CD14-positive monocyte (primary cell): ENCODE results near the gene HCN4. TPM values are rescaled to one million over a fixed set of nuclear protein-coding genes. Genes with fewer than 3 reads are reported as not detected.

Source experiments
- DNase-seq, 3 donors: peaks; one replicate each; pipeline ENCODE4 v3.0.0-alpha.2; 2011 to 2022
- H2AFZ ChIP-seq: 2 replicates; pipeline ENCODE4 v1.6.0; 2012; ENCODE audit warnings: mild to moderate bottlenecking, low read depth, low read length, inconsistent platforms; ENCODE audit not compliant: insufficient read depth, poor library complexity, severe bottlenecking
- H3K27ac ChIP-seq, 2 donors: 1 replicate in 1 of 2; 2 replicates in 1 of 2; pipeline ENCODE4 v1.5.1; 2012 to 2013; ENCODE audit warnings: low read length in 2 of 2, control low read depth in 1 of 2, inconsistent platforms in 1 of 2, low read depth in 1 of 2, mild to moderate bottlenecking in 1 of 2
- H3K27me3 ChIP-seq, 2 donors: one replicate each; pipeline versions ENCODE4 v1.6.0 to v1.6.1; 2011 to 2013; ENCODE audit warnings: low read length in 2 of 2; ENCODE audit not compliant: control insufficient read depth in 2 of 2, insufficient read depth in 2 of 2
- H3K36me3 ChIP-seq, 2 donors: replicated peaks in 1 of 2; 1 replicate in 1 of 2; 2 replicates in 1 of 2; pipeline versions ENCODE4 v1.5.1 to v1.6.1; 2012 to 2013; ENCODE audit warnings: low read length in 2 of 2, control low read depth in 1 of 2, inconsistent platforms in 1 of 2, mild to moderate bottlenecking in 1 of 2; ENCODE audit not compliant: insufficient read depth in 2 of 2, control insufficient read depth in 1 of 2
- H3K4me1 ChIP-seq, 2 donors: 1 replicate in 1 of 2; 2 replicates in 1 of 2; pipeline versions ENCODE4 v1.5.1 to v1.6.1; 2012 to 2013; ENCODE audit warnings: low read length in 2 of 2, control low read depth in 1 of 2, inconsistent platforms in 1 of 2, mild to moderate bottlenecking in 1 of 2, moderate library complexity in 1 of 2; ENCODE audit not compliant: insufficient read depth in 2 of 2, control insufficient read depth in 1 of 2
- H3K4me2 ChIP-seq: replicated peaks from 2 replicates; pipeline ENCODE3; 2012; ENCODE audit warnings: low read length, moderate library complexity, mild to moderate bottlenecking; ENCODE audit not compliant: poor library complexity, severe bottlenecking; ENCODE audit errors: extremely low read depth
- H3K4me3 ChIP-seq, 3 experiments: fragments of 200-600 bp in 1 of 3; sonication (generic) in 1 of 3; replicated peaks in 1 of 3; 1 replicate in 2 of 3; 2 replicates in 1 of 3; pipeline ENCODE4 v1.5.1; 2011 to 2013; ENCODE audit warnings: low read length in 3 of 3, mild to moderate bottlenecking in 3 of 3, control low read depth in 2 of 3, low read depth in 2 of 3, inconsistent platforms in 1 of 3, moderate library complexity in 1 of 3
- H3K79me2 ChIP-seq: 2 replicates; pipeline ENCODE4 v1.6.0; 2012; ENCODE audit warnings: mild to moderate bottlenecking, control low read depth, inconsistent platforms, low read length, moderate library complexity; ENCODE audit not compliant: insufficient read depth
- H3K9ac ChIP-seq: 2 replicates; pipeline ENCODE4 v1.6.0; 2017; ENCODE audit warnings: low read length, mild to moderate bottlenecking; ENCODE audit not compliant: insufficient read depth, poor library complexity, severe bottlenecking
- H3K9me3 ChIP-seq, 2 donors: replicated peaks in 1 of 2; 1 replicate in 1 of 2; 2 replicates in 1 of 2; pipeline versions ENCODE4 v1.5.1 to v1.6.1; 2012 to 2013; ENCODE audit warnings: low read length in 2 of 2, control low read depth in 1 of 2; ENCODE audit not compliant: control insufficient read depth in 1 of 2, insufficient read depth in 1 of 2
- H4K20me1 ChIP-seq: 2 replicates; pipeline ENCODE4 v1.6.0; 2012; ENCODE audit warnings: mild to moderate bottlenecking, low read length, control low read depth, moderate library complexity; ENCODE audit not compliant: insufficient read depth
- H3K27ac Mint-ChIP-seq, 7 donors: one replicate each; pipeline ENCODE4 v1.8.0; 2020; ENCODE audit warnings: mild to moderate bottlenecking in 7 of 7, mixed read lengths in 7 of 7, moderate library complexity in 6 of 7, inconsistent platforms in 2 of 7
- H3K27me3 Mint-ChIP-seq, 3 donors: one replicate each; pipeline ENCODE4 v1.8.0; 2021 to 2022; ENCODE audit warnings: low read depth in 3 of 3, mild to moderate bottlenecking in 3 of 3, mixed read lengths in 3 of 3, moderate library complexity in 3 of 3, inconsistent platforms in 1 of 3
- H3K36me3 Mint-ChIP-seq, 2 donors: one replicate each; pipeline ENCODE4 v1.8.0; 2020; ENCODE audit warnings: mixed read lengths in 2 of 2, inconsistent platforms in 1 of 2, mild to moderate bottlenecking in 1 of 2
- H3K4me1 Mint-ChIP-seq: one replicate; pipeline ENCODE4 v1.8.0; 2020; ENCODE audit warnings: mild to moderate bottlenecking, mixed read lengths
- H3K4me3 Mint-ChIP-seq, 2 donors: one replicate each; pipeline ENCODE4 v1.8.0; 2020; ENCODE audit warnings: mild to moderate bottlenecking in 2 of 2, mixed read lengths in 2 of 2, moderate library complexity in 1 of 2
- H3K9me3 Mint-ChIP-seq, 7 donors: one replicate each; pipeline ENCODE4 v1.8.0; 2020 to 2022; ENCODE audit warnings: mixed read lengths in 7 of 7, mild to moderate bottlenecking in 6 of 7, moderate library complexity in 6 of 7, inconsistent platforms in 2 of 7
- WGBS: methylation state at CpG from one replicate; pipeline ENCODE4 v1.1.5; 2013; ENCODE audit warnings: missing lambda C conversion rate; ENCODE audit not compliant: insufficient coverage; 5-methylcytosine and 5-hydroxymethylcytosine counted together
- intact Hi-C, 2 donors: fragments of 100-400 bp; cut with micrococcal nuclease; formaldehyde crosslinking; loops; one replicate each; pipeline versions ENCODE4 v1.15.0 to v1.15.1; 2023
- polyA plus RNA-seq, 3 donors: library from polyadenylated mRNA; depleted of rRNA in 1 of 3; unstranded in 2 of 3; stranded (reverse) in 1 of 3; fragments of 300-500 nt in 2 of 3; fragments of >200 nt in 1 of 3; fragmentation: Illumina TruSeq in 2 of 3; gene quantifications; 1 replicate in 2 of 3; 2 replicates in 1 of 3; pipeline ENCODE4 v1.2.3, GENCODE V29; 2012 to 2021
- TF ChIP-seq, protein P1 (sequence below): fragments of 200-600 bp; IDR thresholded peaks from one replicate; pipeline ENCODE4 v1.8.0; 2022; ENCODE audit warnings: antibody characterized with exemption, mild to moderate bottlenecking

HCN4 gene
- polyA plus RNA-seq, 3 donors = not detected

GRCh38 chr15:73319460-73320245 is 49.1 kb downstream of the HCN4 start:
- Histone ChIP-seq H3K79me2 (no peaks in the 10 kb centered on the region), H3K9me3 (no peaks in the 10 kb centered on the region), H3K4me1 (no peaks in the 10 kb centered on the region), H3K27ac (no peak overlapping the region), H4K20me1 (no peaks in the 10 kb centered on the region), H3K4me2 (no peak overlapping the region), H3K4me3 (no peak overlapping the region), H3K27me3 (peaks cover 0 to 42% of the 10 kb centered on the region in 2 donors), H3K36me3 (no peaks in the 10 kb centered on the region), H3K9ac (no peak overlapping the region), H2AFZ (no peak overlapping the region)
- WGBS = 93% methylated on average over 2 of the region's 8 CpGs
- H3K27ac Mint-ChIP-seq = no peak overlapping the region
- no peaks in the 10 kb centered on the region for H3K4me1 Mint-ChIP-seq
- TF ChIP-seq, protein P1, sequence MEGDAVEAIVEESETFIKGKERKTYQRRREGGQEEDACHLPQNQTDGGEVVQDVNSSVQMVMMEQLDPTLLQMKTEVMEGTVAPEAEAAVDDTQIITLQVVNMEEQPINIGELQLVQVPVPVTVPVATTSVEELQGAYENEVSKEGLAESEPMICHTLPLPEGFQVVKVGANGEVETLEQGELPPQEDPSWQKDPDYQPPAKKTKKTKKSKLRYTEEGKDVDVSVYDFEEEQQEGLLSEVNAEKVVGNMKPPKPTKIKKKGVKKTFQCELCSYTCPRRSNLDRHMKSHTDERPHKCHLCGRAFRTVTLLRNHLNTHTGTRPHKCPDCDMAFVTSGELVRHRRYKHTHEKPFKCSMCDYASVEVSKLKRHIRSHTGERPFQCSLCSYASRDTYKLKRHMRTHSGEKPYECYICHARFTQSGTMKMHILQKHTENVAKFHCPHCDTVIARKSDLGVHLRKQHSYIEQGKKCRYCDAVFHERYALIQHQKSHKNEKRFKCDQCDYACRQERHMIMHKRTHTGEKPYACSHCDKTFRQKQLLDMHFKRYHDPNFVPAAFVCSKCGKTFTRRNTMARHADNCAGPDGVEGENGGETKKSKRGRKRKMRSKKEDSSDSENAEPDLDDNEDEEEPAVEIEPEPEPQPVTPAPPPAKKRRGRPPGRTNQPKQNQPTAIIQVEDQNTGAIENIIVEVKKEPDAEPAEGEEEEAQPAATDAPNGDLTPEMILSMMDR = no peak
- DNase-seq = no peak
- H3K36me3 Mint-ChIP-seq = no peaks in the 10 kb centered on the region
- intact Hi-C loops = no loop called here
- peaks cover 0 to 2% (median 0%) of the 10 kb centered on the region in 7 donors for H3K9me3 Mint-ChIP-seq
- peak overlapping the region in 1 of 2 donors; percentile 46 for H3K4me3 Mint-ChIP-seq
- peaks cover 42 to 48% (median 45%) of the 10 kb centered on the region in 3 donors for H3K27me3 Mint-ChIP-seq

DNA sequence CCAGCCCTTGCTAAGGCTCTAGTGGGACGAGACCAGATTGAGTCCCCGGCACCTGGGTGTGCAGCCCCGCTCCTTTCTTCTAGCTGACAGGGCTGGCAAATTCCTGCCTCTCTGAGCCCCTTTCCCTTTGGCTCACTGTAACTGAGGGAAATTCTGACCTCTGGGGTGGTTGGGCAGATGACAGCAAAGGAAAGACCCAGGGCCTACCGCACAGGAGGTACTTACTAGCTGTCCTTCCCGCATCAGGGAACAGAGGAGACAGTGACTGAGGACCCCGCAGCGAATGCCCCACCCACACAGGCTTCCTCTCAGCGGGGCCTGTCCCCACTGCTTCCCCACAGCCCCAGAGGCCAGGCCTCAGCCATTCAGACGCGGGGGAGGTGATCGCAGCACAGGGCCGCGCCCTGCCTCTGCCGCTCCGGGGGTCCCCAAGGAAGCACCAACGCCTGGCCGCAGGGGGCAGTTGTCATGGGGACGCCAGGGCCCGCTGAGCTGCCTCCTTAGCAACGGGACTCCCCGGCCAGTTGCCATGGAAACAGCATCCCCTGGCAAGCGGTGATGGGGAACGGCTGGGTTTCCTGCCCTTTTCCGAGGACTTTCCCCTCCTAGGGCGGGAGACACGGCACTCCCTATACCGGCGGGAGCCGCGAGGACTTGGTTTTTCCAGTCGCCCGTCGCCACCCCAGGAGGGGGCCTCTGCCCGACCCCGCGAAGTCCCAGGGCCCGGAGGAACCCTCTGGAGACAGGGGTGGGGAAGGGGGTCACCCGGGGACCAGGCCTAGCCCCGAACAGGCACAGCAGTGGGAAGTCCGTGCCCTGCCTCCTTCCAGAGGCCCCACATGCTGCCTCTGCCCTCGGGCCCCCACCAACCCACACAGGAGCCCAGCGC is 50.1 kb downstream of the HCN4 start:
- Histone ChIP-seq H3K27ac (no peak overlapping the region), H4K20me1 (no peaks in the 10 kb centered on the region)
- intact Hi-C loops = no loop called here

More for the DNA sequence above, 50.1 kb downstream of the HCN4 start:
- DNase-seq = no peak
- no peaks in the 10 kb centered on the region for H3K36me3 Mint-ChIP-seq
- no peaks in the 10 kb centered on the region for H3K4me1 ChIP-seq
- peaks cover 0 to 42% of the 10 kb centered on the region in 2 donors for H3K27me3 ChIP-seq
- H3K27ac Mint-ChIP-seq = no peak overlapping the region
- H3K9me3 Mint-ChIP-seq = peaks cover 0 to 1% (median 0%) of the 10 kb centered on the region in 7 donors
- no peaks in the 10 kb centered on the region for H3K4me1 Mint-ChIP-seq
- H3K27me3 Mint-ChIP-seq = peaks cover 44 to 51% (median 45%) of the 10 kb centered on the region in 3 donors
- no peaks in the 10 kb centered on the region for H3K9me3 ChIP-seq
- no peak overlapping the region for H3K4me3 Mint-ChIP-seq
- no peak overlapping the region for H3K4me3 ChIP-seq
- no peak overlapping the region for H3K9ac ChIP-seq
- TF ChIP-seq, protein P1 = no peak
- no peak overlapping the region for H2AFZ ChIP-seq
- H3K79me2 ChIP-seq = no peaks in the 10 kb centered on the region
- no peak overlapping the region for H3K4me2 ChIP-seq
- WGBS = 24% methylated on average over 32 of the region's 42 CpGs
- no peaks in the 10 kb centered on the region for H3K36me3 ChIP-seq
